K562 (cell line): ENCODE data around the gene DOK7. TPM values are rescaled to one million over a fixed set of nuclear protein-coding genes. Genes with fewer than 3 reads are reported as not detected.

Experiments
- ATAC-seq: fragments of 200-7000 bp; cut with Tn5 transposase; 3 replicates; pipeline ENCODE4 v1.9.1; 2020; ENCODE audit warnings: moderate library complexity
- BruUV-seq: library from RNA; stranded (reverse); fragments of 400-500 nt; replicated peaks from 2 replicates; lab custom pipeline; 2021; lab: Mats Ljungman, UMichigan
- CTCF ChIA-PET: fragments of 300-600 bp; formaldehyde crosslinking; extraction: SDS; loops from one replicate; lab custom pipeline; 2021; ENCODE audit warnings: low intra/inter-chr PET ratio; lab: Yijun Ruan, JAX
- POLR2A ChIA-PET: fragments of 300-600, 350-650 bp; sonication (Branson Sonifier 250); formaldehyde crosslinking; extraction: SDS; loops from one replicate; lab custom pipeline; 2021; ENCODE audit warnings: antibody characterized with exemption, inconsistent platforms; lab: Yijun Ruan, JAX
- DNase-seq, 4 experiments: peaks; one replicate each; pipeline versions ENCODE4 v3.0.0 to v3.0.0-alpha.2; 2011 to 2018; ENCODE audit warnings: low spot score in 3 of 4, mixed read lengths in 3 of 4; ENCODE audit errors: extremely low read depth in 1 of 4
- FAIRE-seq: peaks from 2 replicates; lab custom pipeline; 2011; peaks lifted over from hg19 to GRCh38; lab: Jason Lieb, UNC
- H2AFZ ChIP-seq: 2 replicates; pipeline ENCODE4 v1.6.0; 2011; ENCODE audit warnings: low read depth, low read length, control low read depth, inconsistent platforms
- H3K27ac ChIP-seq: fragments of 200-600 bp; 3 replicates; pipeline ENCODE4 v1.8.0; 2011; ENCODE audit warnings: low read depth, mild to moderate bottlenecking, control low read depth, inconsistent platforms, low read length, moderate library complexity, mixed read lengths; ENCODE audit errors: extremely low read depth
- H3K27me3 ChIP-seq, 2 experiments: fragments of 300-600 bp in 1 of 2; 2 replicates in 1 of 2; 3 replicates in 1 of 2; pipeline versions ENCODE4 v1.6.0 to v1.8.0; 2011; ENCODE audit warnings: inconsistent platforms in 2 of 2, low read length in 2 of 2, mild to moderate bottlenecking in 1 of 2, mixed read lengths in 1 of 2, moderate library complexity in 1 of 2; ENCODE audit not compliant: control insufficient read depth in 2 of 2, insufficient read depth in 2 of 2
- H3K36me3 ChIP-seq: fragments of 300-600 bp; 3 replicates; pipeline ENCODE4 v1.8.0; 2011; ENCODE audit warnings: mild to moderate bottlenecking, low read length, inconsistent platforms; ENCODE audit not compliant: control insufficient read depth, insufficient read depth
- H3K4me1 ChIP-seq, 2 experiments: fragments of 200-600 bp in 1 of 2; replicated peaks in 1 of 2; 2 replicates in 1 of 2; 3 replicates in 1 of 2; pipeline versions ENCODE4 v1.5.1 to v1.8.0; 2011; ENCODE audit warnings: inconsistent platforms in 2 of 2, low read length in 2 of 2, mild to moderate bottlenecking in 1 of 2, mixed read lengths in 1 of 2, moderate library complexity in 1 of 2; ENCODE audit not compliant: control insufficient read depth in 2 of 2, insufficient read depth in 2 of 2
- H3K4me2 ChIP-seq: 2 replicates; pipeline ENCODE4 v1.6.1; 2011; ENCODE audit warnings: low read length, control low read depth, inconsistent platforms, mixed read lengths; ENCODE audit not compliant: insufficient read depth
- H3K4me3 ChIP-seq: fragments of 200-600 bp; sonication (generic), shearing (Covaris generic); 2 replicates; pipeline ENCODE4 v1.5.1; 2016; ENCODE audit warnings: control low read depth, inconsistent platforms
- H3K79me2 ChIP-seq: fragments of 200-600 bp; 3 replicates; pipeline ENCODE4 v1.8.0; 2011; ENCODE audit warnings: low read length, inconsistent platforms; ENCODE audit not compliant: control insufficient read depth, insufficient read depth
- H3K9ac ChIP-seq, 2 experiments: 2 replicates each; pipeline versions ENCODE4 v1.6.0 to v1.6.1; 2011; ENCODE audit warnings: low read depth in 2 of 2, low read length in 2 of 2, control low read depth in 1 of 2, inconsistent platforms in 1 of 2, mild to moderate bottlenecking in 1 of 2, mixed read lengths in 1 of 2; ENCODE audit not compliant: insufficient read depth in 1 of 2
- H3K9me1 ChIP-seq: one replicate; pipeline ENCODE4 v1.6.0; 2011; ENCODE audit warnings: inconsistent platforms, mild to moderate bottlenecking, low read length, moderate library complexity; ENCODE audit not compliant: control insufficient read depth, insufficient read depth
- H3K9me3 ChIP-seq: replicated peaks from 2 replicates; pipeline ENCODE4 v1.5.1; 2011; ENCODE audit warnings: low read depth, low read length, inconsistent platforms; ENCODE audit not compliant: control insufficient read depth, insufficient read depth
- H4K20me1 ChIP-seq: replicated peaks from 2 replicates; pipeline ENCODE4 v1.6.1; 2011; ENCODE audit warnings: low read length, inconsistent platforms, mixed read lengths; ENCODE audit not compliant: control insufficient read depth, insufficient read depth
- FOXP1 ChIP-seq: sonication (generic); formaldehyde crosslinking; IDR thresholded peaks from 2 replicates; pipeline ENCODE4 v1.8.0; 2022; ENCODE audit warnings: mild to moderate bottlenecking, missing genetic modification reagents
- ILK ChIP-seq: fragments of 450-650 bp; IDR thresholded peaks from 2 replicates; pipeline ENCODE4 v1.6.1; 2016; ENCODE audit warnings: missing genetic modification characterization, low read depth, mild to moderate bottlenecking, missing compliant biosample characterization, moderate library complexity, borderline replicate concordance
- MBD1 ChIP-seq: fragments of 250-450 bp; sonication (Bioruptor Pico); IDR thresholded peaks from 2 replicates; pipeline ENCODE4 v1.8.0; 2022; ENCODE audit warnings: inconsistent platforms
- SAFB2 ChIP-seq: fragments of 200-400 bp; formaldehyde crosslinking; IDR thresholded peaks from 2 replicates; pipeline ENCODE4 v1.6.1; 2018; ENCODE audit warnings: borderline replicate concordance, low read length, low read depth, moderate library complexity; ENCODE audit not compliant: severe bottlenecking
- STAT5A ChIP-seq: IDR thresholded peaks from 2 replicates; pipeline ENCODE4 v1.6.1; 2012; ENCODE audit warnings: low read length, inconsistent platforms, borderline replicate concordance
- ZNF699 ChIP-seq: fragments of 250-450 bp; sonication (Bioruptor Pico); IDR thresholded peaks from 2 replicates; pipeline ENCODE4 v1.8.0; 2021; ENCODE audit warnings: mild to moderate bottlenecking, moderate library complexity; ENCODE audit not compliant: insufficient replicate concordance
- WGBS: fragments of 100-300 bp; shearing (Covaris generic); methylation state at CpG from one replicate; pipeline ENCODE4 v1.1.6; 2016; ENCODE audit warnings: low coverage, mixed read lengths; ENCODE audit not compliant: insufficient coverage; ENCODE audit errors: missing lambda C conversion rate; 5-methylcytosine and 5-hydroxymethylcytosine counted together
- in situ Hi-C: fragments of 300-500 bp; cut with MboI; formaldehyde crosslinking; loops from 4 replicates; pipeline ENCODE4 v1.15.0; 2018; ENCODE audit warnings: inconsistent platforms, mixed read lengths
- intact Hi-C: fragments of 100-400 bp; cut with micrococcal nuclease; formaldehyde crosslinking; loops from 2 replicates; pipeline ENCODE4 v1.14.2; 2022
- polyA plus RNA-seq, 8 experiments: library from polyadenylated mRNA; depleted of rRNA in 4 of 8; stranded (reverse) in 5 of 8; unstranded in 3 of 8; fragments of >200 nt; fragmentation: Nextera tagmentation in 2 of 8; fragmentation: Illumina TruSeq in 1 of 8; extraction: Ambion mirVana in 2 of 8; extraction: Trizol in 1 of 8; gene quantifications; 2 replicates each; pipeline versions ENCODE4 v1.2.1 to v1.2.3, GENCODE V29; 2011 to 2014; ENCODE audit warnings: inconsistent platforms in 1 of 8, missing spikeins in 1 of 8
- total RNA-seq, 7 experiments: library from RNA; depleted of rRNA in 6 of 7; stranded (reverse); fragments of >200 nt in 6 of 7; fragmentation: Illumina TruSeq in 2 of 7; extraction: Trizol in 2 of 7; gene quantifications; 2 replicates each; pipeline versions ENCODE4 v1.2.1 to v1.2.3, GENCODE V29; 2011 to 2021; ENCODE audit warnings: low replicate concordance in 1 of 7

DOK7 gene
- total and polyA plus RNA-seq, 9 of the 15 experiments (the other 6 are each of a cell fraction or from before 2014, with no cell fraction given) = not detected

- peaks cover 0 to 28% of the 10 kb centered on the region in 2 experiments; a peak in 2 of 5 replicates for H3K4me1 ChIP-seq
- DNase-seq (no peak), ATAC-seq (no peak), FAIRE-seq (no peak)
- no peaks in the 10 kb centered on the region for H3K9me3 ChIP-seq
- H3K27me3 ChIP-seq = peaks cover 0 to 31% of the 10 kb centered on the region in 2 experiments; a peak in 2 of 5 replicates
- BruUV-seq = no TSS peak
- peaks cover 10% of the 10 kb centered on the region; the same call in 1 of the 2 replicates for H4K20me1 ChIP-seq
- no peaks in the 10 kb centered on the region for H3K36me3 ChIP-seq
- ChIA-PET CTCF (no interaction called here), POLR2A (no interaction called here)
- H3K9me1 ChIP-seq = no peaks in the 10 kb centered on the region
- no peak overlapping the region for H2AFZ ChIP-seq
- TF ChIP-seq FOXP1 (CRISPR knock-in tag) (no peak), MBD1 (no peak), SAFB2 (no peak), ZNF699 (CRISPR knock-in tag) (no peak), ILK (no peak), STAT5A (no peak)
- in situ Hi-C loops (no loop called here), intact Hi-C loops (no loop called here)
- H3K4me3 ChIP-seq = no peak overlapping the region
- no peaks in the 10 kb centered on the region for H3K79me2 ChIP-seq
- WGBS = 30% methylated on average over 16 of the region's 17 CpGs
- no peak overlapping the region for H3K27ac ChIP-seq
- H3K9ac ChIP-seq = no peak overlapping the region
- no peak overlapping the region for H3K4me2 ChIP-seq
Observed at GRCh38 chr4:3427706-3428446, 35.2 kb upstream of the DOK7 start.
